HL-60/S4 treated with retinoic acid at 250 ng/mL for 4 days and 3 days (cell line): ENCODE measurements around the gene CD86.
"Not testable (repeated sequence)": the region's sequence is repeated elsewhere in the genome, so short reads cannot be mapped to it uniquely, and the experiment has no call there.

ENCODE experiments used
- in situ Hi-C: fragments of 300-500 bp; cut with MboI; formaldehyde crosslinking; loops from 2 replicates; pipeline ENCODE4 v1.7.0; 2022; ENCODE audit warnings: low sequenced_read_pairs

Gene CD86

DNA sequence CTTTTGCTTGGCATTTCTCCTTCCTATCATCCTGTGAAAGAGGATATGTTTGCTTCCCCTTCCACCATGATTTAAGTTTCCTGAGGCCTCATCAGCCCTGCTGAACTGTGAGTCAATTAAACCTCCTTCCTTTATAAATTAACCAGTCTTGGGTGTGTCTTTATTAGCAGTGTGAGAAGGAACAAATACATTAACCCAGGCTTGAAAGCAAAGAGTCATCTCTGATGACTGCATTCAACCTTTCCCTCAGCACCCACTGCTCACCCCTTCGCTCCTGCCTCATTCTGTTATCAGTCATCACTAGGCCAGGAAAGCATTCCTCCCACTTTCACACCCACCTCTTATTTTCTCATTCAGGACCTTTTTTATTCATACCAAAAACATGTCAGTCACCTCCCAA lies 68.7 kb downstream of the CD86 start:
- in situ Hi-C loops: no loop called here

DNA sequence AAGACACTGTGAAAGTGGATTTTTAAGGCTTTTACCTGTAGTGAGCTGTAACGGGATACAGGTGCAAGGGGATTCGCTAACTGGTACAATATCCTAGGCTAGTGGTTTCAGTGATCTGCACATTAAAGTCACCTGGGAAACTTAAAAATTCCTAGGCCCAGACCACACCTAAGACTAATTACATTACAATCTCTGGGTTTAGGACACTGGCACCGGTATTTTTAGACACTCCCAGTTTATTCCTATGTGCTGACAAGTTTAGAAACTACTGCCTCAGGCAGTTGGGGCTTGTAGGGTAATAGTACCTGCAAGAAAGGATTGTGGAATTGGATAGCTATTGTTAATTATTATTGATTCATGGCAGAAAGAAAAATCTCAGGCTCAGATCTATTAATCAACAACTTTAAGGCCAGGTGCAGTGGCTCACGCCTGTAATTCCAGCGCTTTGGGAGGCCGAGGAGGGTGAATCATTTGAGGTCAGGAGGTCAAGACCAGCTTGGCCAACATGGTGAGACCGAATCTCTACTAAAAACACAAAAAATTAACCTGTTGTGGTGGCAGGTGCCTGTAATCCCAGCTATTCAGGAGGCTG lies 77.9 kb downstream of the CD86 start:
- in situ Hi-C loops: no loop called here

DNA sequence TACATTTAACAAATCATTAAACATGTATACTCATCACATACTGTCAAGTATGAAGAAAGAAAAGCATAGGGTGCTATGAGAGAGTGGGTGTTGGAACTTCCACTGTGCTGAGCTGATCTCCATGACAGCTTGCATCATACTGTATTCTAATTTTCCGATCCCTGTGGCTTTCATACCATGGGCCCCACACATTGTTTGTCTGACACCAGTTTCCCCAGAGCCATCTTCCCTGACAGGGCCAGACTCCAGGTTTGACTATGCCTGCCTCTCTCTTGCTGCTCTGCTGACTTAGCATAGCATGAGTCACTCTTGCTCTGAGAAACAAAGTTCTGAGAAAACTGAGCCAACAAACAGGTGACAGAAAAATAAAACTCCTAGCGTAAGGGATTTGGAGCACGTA lies 91.3 kb downstream of the CD86 start:
- in situ Hi-C loops: no loop called here

DNA sequence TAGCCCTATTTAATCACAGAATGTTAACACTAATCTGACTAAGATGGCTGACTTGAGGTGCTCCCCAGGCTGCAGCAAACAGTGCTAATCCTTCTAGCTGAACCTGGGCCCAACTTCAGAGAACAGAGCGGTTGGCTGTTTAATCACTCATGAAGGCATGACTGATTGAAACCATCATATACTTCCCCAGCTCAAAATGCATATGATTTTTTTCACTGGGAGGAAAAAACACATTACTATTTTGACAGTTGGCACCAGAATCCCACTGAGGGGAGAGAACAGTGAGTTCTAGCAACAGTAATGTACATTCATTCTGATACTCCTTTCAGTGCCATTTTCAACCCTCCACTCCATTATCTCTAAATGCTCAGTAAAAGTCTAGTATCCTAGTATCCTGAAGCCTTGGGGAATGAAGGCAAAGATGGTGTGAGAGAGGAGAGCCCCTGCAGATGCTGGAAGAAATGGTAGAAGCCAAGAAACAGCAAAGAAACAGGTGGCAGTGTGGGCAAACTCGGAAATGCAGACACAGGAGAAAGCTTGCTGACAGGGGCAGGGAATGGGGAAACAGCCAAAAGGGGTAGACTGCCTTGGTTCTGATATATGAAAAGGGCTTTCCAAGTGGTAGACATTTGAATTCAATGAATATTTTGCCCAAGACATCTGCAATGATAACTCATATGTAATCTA lies 93.9 kb downstream of the CD86 start:
- in situ Hi-C loops: no loop called here

DNA sequence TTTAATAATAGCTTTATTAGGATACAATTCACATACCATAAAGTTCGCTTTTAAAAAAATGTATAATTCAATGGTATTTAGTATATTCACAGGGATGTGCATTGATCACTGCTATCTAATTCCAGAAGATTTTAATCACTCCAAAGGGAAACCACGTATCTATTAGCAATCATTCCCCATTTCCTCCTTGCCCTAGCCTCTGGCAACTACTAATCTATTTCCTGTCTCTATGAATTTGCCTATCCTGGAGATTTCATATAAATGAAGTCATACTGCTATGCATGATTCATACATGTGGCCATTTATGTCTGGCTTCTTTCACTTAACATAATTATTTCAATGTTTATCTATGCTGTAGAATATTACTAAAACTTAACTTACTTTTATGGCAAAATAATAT lies 96.3 kb downstream of the CD86 start:
- in situ Hi-C loops: no loop called here

DNA sequence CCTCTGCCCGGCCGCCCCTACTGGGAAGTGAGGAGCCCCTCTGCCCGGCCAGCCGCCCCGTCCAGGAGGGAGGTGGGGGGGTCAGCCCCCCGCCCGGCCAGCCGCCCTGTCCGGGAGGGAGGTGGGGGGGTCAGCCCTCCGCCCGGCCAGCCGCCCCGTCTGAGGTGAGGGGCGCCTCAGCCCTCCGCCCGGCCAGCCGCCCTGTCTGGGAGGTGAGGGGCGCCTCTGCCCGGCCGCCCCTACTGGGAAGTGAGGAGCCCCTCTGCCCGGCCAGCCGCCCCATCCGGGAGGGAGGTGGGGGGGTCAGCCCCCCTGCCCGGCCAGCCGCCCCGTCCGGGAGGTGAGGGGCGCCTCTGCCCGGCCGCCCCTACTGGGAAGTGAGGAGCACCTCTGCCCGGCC lies 109.8 kb downstream of the CD86 start:
- in situ Hi-C loops: not testable (repeated sequence)

DNA sequence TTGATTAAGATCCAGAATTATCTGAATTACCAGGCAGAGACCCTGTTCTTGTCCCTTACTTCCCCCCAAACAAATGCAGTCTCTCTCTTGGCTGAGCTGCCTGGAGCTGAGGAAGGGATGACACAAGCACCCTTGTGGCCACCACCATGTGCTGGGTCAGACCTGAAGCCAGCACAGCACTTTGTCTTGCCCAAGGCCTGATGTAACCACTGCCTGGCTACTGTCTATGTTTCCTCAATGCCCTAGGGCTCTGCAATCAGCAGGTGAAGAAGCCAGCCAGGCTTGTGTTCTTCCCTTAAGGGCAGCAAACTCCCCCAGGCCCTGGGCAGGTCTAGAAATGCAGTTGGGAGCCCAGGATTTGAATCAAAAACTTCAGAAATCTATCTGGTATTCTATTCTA lies 112.5 kb downstream of the CD86 start:
- in situ Hi-C loops: no loop called here

DNA sequence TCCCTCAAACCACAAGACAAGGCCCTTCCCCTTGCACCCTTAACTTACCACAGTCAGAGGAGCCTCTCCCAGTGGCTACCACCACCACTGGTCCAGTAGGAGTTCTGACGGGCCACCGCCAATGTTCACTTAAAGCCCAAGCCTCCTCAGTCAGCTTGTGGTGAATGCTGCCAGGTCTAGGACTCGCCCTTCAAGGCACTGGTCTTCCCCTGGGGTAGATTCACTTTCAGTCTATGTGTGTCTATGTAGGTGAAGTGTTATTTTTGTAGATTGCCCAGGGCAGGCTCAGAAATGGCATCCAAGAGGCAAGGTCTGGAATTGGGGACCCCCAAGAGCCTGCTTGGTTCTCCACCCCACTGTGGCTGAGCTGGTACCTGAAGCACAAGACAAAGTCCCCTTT lies 112.9 kb downstream of the CD86 start:
- in situ Hi-C loops: no loop called here

DNA sequence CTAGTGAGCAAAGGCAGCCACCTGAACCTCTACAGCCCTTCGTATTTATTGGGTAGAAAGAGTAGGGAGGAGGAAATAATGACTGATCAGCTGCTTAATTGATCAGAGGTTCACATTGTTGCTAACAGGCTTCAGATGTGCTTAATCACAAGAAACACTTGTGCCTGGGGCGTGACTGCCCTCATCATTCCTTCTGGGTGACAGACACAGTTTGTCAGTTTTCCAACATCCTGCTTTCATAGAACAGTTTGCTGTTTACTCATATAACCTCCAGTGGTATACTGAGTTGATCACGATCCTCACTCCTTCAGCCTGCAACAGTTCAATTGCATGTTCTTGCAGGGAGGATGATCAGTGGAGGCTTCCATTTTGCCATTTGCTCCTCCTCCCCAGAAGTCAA lies 114.7 kb downstream of the CD86 start:
- in situ Hi-C loops: no loop called here
